NT2/D1 (cell line): ENCODE results near the gene NTF3.

ENCODE experiments used
- DNase-seq: peaks from one replicate; pipeline ENCODE4 v3.0.0-alpha.2; 2011; ENCODE audit warnings: low read depth, low spot score
- H3K27me3 ChIP-seq: 2 replicates; pipeline ENCODE4 v1.6.0; 2011; ENCODE audit warnings: mild to moderate bottlenecking; ENCODE audit not compliant: insufficient read length, insufficient read depth
- H3K36me3 ChIP-seq: 2 replicates; pipeline ENCODE4 v1.6.1; 2011; ENCODE audit warnings: mild to moderate bottlenecking, low read length, mixed read lengths; ENCODE audit not compliant: insufficient read depth, insufficient read length
- H3K4me1 ChIP-seq: 2 replicates; pipeline ENCODE4 v1.5.1; 2011; ENCODE audit not compliant: insufficient read depth, insufficient read length
- H3K4me3 ChIP-seq: 2 replicates; pipeline ENCODE4 v1.5.1; 2011; ENCODE audit warnings: low read depth; ENCODE audit not compliant: insufficient read length
- H3K9ac ChIP-seq: 2 replicates; pipeline ENCODE4 v1.6.0; 2011; ENCODE audit warnings: low read depth; ENCODE audit not compliant: insufficient read length
- H3K9me3 ChIP-seq: 2 replicates; pipeline ENCODE4 v1.5.1; 2011; ENCODE audit warnings: mild to moderate bottlenecking, low read length; ENCODE audit not compliant: insufficient read depth
- SUZ12 ChIP-seq: IDR thresholded peaks from 2 replicates; pipeline ENCODE4 v1.6.1; 2011; ENCODE audit not compliant: insufficient read length, insufficient read depth; ENCODE audit errors: extremely low read depth
- YY1 ChIP-seq: IDR thresholded peaks from 2 replicates; pipeline ENCODE4 v1.6.1; 2011; ENCODE audit not compliant: insufficient read length, insufficient read depth
- ZNF274 ChIP-seq: IDR thresholded peaks from 2 replicates; pipeline ENCODE4 v1.6.1; 2011; ENCODE audit warnings: mild to moderate bottlenecking, low read depth, low read length

The NTF3 gene

GRCh38 chr12:5481645-5482044 lies 49.7 kb downstream of the NTF3 start:
- Histone ChIP-seq H3K4me3 (no peak overlapping the region), H3K9ac (no peak overlapping the region), H3K27me3 (no peaks in the 10 kb centered on the region), H3K4me1 (peaks cover 12% of the 10 kb centered on the region), H3K9me3 (no peaks in the 10 kb centered on the region), H3K36me3 (peaks cover 22% of the 10 kb centered on the region)
- TF ChIP-seq SUZ12 (no peak), YY1 (no peak), ZNF274 (no peak)
- no peak for DNase-seq

GRCh38 chr12:5484426-5484825 lies 52.5 kb downstream of the NTF3 start:
- H3K4me3 ChIP-seq, result no peak overlapping the region
- H3K27me3 ChIP-seq, result no peaks in the 10 kb centered on the region
- peaks cover 30% of the 10 kb centered on the region for H3K36me3 ChIP-seq
- TF ChIP-seq YY1 (no peak), ZNF274 (no peak), SUZ12 (no peak)
- H3K9ac ChIP-seq, result no peak overlapping the region
- no peaks in the 10 kb centered on the region for H3K9me3 ChIP-seq
- peaks cover 12% of the 10 kb centered on the region for H3K4me1 ChIP-seq
- DNase-seq, result no peak

DNA sequence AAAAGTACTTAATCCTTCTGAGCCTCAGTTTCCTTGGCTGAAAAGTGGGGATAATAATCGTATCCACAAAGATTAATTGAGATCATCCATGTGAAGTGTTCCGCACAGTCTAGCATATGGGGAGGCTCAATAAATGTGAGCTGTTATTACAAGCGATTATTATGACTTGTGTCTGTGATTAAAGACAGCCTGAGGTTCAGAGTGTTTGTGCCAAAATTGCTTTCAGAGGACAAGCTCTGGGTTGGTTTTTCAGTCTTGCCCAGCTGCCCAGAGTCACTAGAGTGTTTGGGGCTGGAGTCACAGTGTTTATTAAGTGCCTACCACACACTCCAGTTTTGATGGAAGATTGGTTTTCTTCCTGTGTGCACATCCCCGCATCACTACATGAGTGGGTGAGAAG lies 53.5 kb downstream of the NTF3 start:
- TF ChIP-seq ZNF274 (no peak), SUZ12 (no peak), YY1 (no peak)
- Histone ChIP-seq H3K4me3 (no peak overlapping the region), H3K27me3 (no peaks in the 10 kb centered on the region), H3K4me1 (peaks cover 8% of the 10 kb centered on the region), H3K9me3 (no peaks in the 10 kb centered on the region), H3K9ac (no peak overlapping the region), H3K36me3 (peaks cover 38% of the 10 kb centered on the region)
- DNase-seq, result no peak

DNA sequence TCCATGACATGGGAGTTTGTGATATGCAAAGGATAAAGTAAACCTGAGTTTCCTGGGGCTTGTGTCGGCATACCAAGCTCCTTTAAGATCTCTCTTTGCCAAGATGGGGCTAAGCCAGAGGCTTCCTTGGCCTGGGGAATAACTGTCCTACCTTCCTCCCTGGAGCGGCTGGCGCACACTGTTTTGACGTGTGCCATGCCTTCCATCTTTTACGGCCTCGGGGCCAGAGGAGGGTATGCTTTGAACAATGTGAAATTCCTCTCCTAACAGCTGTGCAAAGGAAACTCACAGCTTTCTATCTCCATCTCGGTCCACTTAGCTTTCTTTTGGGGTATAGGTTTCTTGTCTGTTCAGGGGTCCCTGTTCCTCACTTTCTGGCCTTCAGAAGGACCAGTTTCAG lies 55.2 kb downstream of the NTF3 start:
- H3K9ac ChIP-seq, result no peak overlapping the region
- no peaks in the 10 kb centered on the region for H3K27me3 ChIP-seq
- no peak for DNase-seq
- no peaks in the 10 kb centered on the region for H3K9me3 ChIP-seq
- H3K4me1 ChIP-seq, result peaks cover 2% of the 10 kb centered on the region
- peaks cover 39% of the 10 kb centered on the region for H3K36me3 ChIP-seq
- TF ChIP-seq YY1 (no peak), SUZ12 (no peak), ZNF274 (no peak)
- H3K4me3 ChIP-seq, result no peak overlapping the region

GRCh38 chr12:5487948-5488625 lies 56.2 kb downstream of the NTF3 start:
- H3K9ac ChIP-seq, result no peak overlapping the region
- DNase-seq, result no peak
- H3K4me1 ChIP-seq, result peaks cover 2% of the 10 kb centered on the region
- no peaks in the 10 kb centered on the region for H3K9me3 ChIP-seq
- no peaks in the 10 kb centered on the region for H3K27me3 ChIP-seq
- H3K4me3 ChIP-seq, result no peak overlapping the region
- peaks cover 35% of the 10 kb centered on the region for H3K36me3 ChIP-seq
- no peak for TF ChIP-seq YY1
- no peak for TF ChIP-seq ZNF274
- TF ChIP-seq SUZ12, result no peak

- no peak for TF ChIP-seq YY1
- no peak for TF ChIP-seq ZNF274
- TF ChIP-seq SUZ12, result no peak
- Histone ChIP-seq H3K9ac (no peak overlapping the region), H3K36me3 (peaks cover 35% of the 10 kb centered on the region), H3K4me3 (no peak overlapping the region), H3K4me1 (peaks cover 5% of the 10 kb centered on the region), H3K27me3 (no peaks in the 10 kb centered on the region), H3K9me3 (no peaks in the 10 kb centered on the region)
- DNase-seq, result no peak
Measured at GRCh38 chr12:5488626-5488955, 56.7 kb downstream of the NTF3 start.

GRCh38 chr12:5489017-5489416 lies 57.1 kb downstream of the NTF3 start:
- Histone ChIP-seq H3K27me3 (no peaks in the 10 kb centered on the region), H3K9me3 (no peaks in the 10 kb centered on the region), H3K4me1 (peaks cover 5% of the 10 kb centered on the region), H3K4me3 (no peak overlapping the region), H3K36me3 (peaks cover 35% of the 10 kb centered on the region), H3K9ac (no peak overlapping the region)
- TF ChIP-seq YY1 (no peak), SUZ12 (no peak)
- DNase-seq, result no peak
